Activated CD4-positive, alpha-beta T cell treated with anti-CD3 and anti-CD28 coated beads for 4 hours (primary cell): ENCODE data around the gene PDXK.
A peak's percentile ranks its signal among the peaks of the same experiment; 100 is the strongest.

Experiments used
- DNase-seq, 2 donors: peaks; one replicate each; pipeline ENCODE4 v3.0.0-alpha.2; 2020

PDXK gene

DNA sequence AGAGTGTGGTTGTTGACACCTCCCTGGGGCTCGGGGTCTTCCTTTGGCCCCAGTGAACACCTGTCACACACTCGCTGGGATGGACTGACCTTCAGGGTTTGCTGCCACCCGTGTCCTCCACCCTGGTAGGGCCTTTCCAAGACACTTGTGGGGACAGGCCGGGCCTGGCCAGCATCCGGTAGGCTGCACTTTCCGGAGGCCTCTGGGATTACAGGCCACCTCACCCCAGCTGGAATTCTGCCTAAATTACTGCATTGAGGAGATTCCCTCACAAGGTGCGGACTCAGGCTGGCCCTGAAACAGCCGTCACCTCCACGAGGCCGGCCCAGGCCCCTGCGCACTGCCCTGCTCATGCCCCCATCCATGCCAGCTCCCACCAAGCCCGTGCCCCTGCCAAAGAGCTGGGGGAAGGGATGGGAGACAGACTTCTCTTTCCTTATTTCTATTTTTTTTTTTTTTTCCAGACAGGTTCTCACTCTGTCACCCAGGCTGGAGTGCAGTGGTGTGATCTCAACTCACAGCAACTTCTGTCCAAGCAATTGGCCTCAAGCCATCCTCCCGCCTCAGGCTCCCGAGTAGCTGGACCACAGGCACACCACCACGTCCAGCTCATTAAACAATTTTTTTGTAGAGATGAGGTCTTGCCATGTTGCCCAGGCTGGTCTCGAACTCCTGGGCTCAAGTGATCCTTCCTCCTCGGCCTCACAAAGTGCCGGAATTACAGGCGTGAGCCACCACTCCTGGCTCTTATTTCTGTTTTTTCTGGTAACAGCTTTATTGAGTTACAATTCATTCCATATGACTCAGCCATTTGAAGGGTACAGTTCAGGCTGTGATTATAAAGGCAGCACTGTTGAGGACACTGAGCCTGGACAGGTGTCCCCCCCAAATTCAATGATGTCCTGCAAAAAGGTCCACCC lies 45.9 kb downstream of the PDXK start:
- no peak for DNase-seq

DNA sequence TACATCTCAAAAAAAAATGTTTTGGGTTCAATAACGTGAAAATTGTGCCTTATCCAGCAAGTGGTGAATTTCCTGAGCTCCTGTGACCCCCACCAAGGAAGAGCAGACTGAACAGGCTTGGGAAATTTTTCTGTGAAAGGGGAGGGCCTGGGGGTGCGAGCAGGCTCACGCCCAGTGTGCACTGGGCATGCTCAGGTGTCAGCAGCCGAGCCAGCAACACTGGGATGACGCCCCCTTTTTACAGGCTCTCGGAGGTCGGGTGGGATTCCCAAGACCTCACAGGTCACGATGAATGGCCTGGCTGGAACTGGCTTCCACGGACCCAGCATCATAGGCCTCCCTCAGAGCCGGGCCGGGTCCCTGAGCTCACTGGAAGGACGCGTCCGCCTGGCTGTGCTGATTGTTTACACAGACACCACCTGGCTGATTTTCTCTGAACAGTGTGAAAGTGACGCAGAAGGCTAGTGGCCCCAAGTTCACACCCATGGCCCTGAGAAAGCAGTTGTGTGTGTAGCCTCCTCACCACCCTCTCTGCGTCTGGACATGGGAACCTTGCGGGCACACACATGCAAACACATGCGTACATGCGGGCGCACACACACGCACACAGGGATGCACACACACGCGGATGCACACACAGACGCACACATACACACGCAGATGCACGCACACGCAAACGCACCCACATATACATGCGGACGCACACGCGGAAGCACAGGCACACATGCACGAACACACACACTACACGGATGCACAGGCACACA lies 48.0 kb downstream of the PDXK start:
- no peak for DNase-seq

DNA sequence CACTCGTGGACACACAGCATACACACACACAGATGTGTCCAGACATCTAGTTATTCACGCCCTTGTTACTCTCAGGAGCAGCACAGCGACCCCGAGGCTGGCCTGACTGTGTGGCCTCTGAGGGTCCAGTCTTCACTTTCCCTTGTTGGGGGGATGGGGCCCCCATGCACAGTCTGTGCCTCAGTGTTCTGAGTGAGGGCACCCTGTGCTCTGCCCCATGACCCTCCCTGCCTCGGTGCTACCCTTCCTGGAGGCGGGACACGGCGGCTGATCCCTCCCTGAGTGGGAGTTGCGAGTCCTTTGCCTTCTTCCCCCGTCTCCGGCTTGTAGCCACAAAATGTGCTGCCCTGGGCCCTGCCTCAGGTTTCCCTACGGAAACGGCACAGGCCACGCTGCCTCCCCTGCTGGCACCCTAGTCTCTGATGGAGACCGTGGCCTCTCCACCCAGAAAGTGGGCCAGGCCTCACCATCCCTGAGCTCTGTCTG lies 48.6 kb downstream of the PDXK start:
- DNase-seq = no peak

DNA sequence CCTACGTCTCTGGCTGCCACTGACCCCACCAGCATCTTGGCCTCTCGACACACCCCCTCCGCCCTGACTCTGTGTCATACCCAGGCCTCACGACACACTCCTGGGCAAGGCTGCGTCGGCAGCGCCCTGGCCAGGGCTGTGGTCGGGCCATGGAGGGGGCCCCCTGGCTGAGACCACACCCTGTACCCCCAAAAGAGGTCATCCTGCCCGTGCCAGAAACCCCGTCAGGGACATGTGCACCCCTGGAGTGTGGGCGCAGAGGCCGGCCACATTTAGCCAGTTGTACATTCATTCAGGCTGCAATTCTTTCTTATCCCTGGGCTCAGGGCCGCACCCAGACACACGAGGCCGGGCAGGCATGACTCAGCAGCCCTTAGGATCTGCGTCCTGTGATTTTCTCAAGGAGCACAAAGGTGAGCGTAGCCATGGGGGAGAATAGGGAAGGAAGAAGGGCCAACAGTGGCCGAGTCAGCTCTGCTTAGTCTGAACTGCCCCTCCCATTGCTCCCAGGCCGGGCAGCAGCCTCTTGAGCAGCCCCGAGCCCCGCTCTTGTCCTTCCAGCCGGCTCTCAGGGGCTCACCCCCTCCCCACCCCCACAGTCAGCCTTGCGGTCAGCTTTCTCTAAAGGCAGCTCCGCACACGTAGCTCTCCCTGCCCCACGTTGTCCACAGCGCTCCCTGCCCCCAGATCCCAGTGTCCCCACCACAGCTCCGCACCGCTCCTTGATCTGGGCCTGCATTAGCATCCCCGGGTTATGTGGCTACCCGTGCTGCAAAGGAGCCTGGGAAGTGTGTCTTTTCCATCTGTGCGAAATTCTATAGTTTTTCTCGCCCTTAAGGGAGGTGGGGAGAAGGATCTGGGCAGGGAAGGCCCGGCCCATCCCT lies 49.3 kb downstream of the PDXK start:
- no peak for DNase-seq

DNA sequence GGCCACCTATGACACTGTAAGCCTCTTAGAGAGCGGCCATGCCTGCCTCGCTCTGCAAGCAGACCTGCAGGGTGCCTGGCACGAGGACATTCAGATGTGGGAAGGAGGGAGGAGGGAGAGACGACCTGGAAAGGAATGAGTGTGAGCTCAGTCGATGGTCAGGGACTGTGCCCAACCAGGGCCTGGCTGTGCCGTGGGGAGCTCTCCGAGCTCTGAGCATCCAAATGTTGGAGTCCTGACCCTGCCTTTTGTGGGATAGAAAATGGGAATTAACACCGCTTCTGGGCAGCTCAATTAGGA lies 49.9 kb downstream of the PDXK start:
- DNase-seq = no peak

DNA sequence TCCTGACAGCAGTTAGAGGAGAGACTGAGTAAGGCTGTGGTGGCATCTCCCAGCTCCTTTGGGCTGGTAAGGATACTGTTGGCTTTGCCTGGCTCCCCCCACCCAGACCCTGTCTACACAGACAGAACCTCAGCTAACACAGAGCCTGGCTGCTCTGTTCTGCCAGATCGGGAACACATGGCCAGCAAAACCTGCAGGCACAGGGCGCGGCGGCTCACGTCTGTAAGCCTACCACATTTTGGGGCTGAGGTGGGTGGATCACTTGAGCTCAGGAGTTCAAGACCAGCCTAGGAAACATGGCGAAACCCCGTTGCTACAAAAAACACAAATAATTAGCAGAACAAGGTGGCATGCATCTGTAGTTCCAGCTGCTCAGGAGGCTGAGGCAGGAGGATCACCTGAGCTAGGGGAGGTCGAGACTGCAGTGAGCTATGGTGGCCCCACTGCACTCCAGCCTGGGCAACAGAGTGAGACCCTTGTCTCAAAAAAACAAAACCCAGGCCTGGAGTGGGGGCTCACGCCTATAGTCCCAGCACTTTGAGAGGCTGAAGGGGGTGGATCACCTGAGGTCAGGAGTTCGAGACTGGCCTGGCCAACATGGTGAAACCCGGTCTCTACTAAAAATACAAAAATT lies 50.5 kb downstream of the PDXK start:
- DNase-seq = no peak

DNA sequence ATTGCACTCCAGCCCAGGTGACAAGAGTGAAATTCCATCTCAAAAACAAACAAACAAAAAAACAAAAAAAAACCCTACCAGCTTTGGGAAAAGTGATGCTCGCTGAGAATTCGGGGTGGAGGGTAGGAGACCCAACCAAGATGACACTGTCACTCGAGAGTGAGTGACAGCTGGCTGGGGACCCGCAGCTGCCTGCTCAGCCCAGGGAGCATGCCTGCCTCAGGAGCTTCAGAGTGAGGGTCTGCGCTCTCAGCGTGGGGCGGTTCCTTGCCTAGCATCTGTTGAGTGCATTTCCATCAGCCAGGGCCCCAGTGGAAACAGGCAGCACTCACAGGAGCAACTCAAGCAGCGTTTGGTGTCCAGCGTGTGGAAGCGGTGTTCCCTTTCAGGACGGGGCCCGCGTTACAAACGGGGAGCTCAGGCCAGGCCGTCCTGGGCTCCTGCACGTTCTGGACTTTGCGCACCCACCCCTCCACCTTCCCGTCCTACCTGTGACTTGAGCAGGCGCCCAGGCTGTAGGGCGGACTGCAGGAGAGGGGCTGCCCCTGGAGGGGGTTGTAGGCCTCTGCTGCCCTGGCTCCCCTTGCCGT lies 51.2 kb downstream of the PDXK start:
- no peak for DNase-seq

DNA sequence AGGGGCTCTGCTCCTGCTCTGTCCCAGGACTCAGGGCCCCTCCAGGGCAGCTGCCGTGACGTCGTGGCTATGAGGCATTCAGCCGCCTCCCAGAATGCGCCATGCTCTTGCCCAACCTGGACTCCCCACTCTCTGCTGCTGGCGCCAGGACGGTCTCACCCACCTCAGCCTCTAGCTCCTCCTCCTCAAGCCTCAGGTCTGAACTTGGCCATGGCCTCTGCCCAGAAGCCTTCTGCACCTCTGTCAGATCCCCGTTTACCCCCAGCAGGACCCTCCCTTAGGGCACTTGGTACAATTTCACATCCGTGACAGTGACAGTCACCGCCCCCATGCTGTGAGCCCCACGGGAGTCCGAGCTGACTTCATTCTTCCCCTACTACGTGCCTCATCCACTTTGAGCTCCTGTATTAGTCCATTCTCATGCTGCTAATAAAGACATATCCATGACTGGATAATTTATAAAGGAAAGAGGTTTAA lies 52.3 kb downstream of the PDXK start:
- DNase-seq = no peak

DNA sequence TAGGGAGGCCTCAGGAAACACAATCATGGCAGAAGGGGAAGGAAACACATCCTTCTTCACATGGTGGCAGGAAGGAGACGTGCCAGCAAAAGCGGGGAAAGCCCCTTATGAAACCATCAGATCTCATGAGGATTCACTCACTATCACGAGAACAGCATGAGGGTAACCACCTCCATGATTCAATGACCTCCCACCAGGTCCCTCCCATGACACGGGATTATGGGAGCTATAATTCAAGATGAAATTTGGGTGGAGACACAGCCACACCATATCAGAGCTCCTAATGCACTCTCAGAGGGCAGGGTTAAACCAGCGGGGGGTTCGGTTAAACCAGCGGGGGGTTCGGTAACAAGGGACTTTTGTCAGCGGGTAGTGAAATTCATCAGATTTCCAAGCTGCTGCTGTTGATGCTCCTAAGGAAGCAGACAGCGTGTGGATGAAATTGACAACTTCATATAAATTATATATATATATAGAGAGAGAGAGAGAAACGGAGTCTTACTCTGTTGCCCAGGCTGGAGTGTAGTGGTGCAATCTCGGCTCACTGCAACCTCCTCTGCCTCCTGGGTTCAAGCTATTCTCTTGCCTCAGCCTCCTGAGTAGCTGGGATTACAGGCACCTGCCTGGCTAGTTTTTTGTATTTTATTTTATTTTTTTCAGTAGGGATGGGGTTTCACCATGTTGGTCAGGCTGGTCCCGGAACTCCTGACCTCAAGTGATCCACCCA lies 52.9 kb downstream of the PDXK start:
- no peak for DNase-seq

DNA sequence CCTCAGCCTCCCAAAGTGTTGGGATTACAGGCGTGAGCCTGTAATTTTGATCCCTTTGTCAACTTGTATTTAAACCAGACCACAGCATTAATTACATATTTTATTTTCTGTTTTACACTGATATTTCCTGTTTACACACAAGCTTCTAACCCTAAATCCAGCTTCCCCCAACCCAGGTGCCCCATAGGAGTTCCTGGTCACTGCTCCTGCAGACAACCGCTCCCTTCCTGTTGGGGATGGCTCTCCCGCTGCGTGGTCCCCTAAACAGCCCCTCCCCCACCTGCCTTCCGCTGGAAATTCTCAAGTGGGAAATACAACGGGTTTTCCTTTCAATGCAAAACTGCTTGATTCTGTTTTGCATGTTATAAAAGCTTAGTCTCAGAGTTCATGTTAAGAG lies 53.5 kb downstream of the PDXK start:
- DNase-seq = no peak

DNA sequence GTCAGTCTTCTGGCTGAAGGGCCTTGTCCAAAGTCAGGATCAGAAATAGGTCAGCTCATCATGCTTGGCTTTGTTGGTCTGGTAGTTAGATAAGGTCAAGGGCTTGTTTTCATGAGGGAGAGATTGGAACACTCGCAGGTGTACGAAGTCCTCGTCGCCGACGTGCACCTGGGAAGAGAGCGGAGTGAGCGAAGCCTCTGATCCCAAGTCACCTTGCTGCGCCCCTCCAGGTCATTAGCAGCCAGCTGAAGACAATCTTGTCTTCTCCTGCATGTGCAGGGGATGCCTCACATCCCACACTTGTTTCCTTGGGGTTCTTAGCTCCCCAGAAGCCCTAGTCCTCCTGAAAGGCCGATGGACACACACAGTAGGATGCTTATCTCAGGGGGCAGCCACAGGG lies 55.2 kb downstream of the PDXK start:
- DNase-seq = no peak

DNA sequence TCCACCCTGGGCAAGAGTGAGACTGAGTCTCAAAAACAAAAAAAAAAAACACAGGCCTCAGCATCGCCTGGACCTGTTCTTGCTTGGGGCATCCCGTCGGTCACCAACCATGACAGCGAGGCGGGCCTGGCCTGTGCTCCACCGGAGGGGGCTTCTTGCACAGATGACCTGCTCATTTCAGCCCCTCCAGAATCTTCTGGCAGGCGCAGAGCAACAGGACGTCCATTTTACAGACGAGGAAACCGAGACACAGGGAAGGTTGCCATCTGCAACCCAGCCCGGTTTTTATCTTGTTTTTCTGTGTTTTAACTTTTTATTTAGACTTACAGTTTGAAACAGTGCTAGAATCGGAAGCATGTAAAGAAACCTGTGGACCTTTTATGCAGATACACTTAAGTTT lies 56.3 kb downstream of the PDXK start:
- no peak for DNase-seq

DNA sequence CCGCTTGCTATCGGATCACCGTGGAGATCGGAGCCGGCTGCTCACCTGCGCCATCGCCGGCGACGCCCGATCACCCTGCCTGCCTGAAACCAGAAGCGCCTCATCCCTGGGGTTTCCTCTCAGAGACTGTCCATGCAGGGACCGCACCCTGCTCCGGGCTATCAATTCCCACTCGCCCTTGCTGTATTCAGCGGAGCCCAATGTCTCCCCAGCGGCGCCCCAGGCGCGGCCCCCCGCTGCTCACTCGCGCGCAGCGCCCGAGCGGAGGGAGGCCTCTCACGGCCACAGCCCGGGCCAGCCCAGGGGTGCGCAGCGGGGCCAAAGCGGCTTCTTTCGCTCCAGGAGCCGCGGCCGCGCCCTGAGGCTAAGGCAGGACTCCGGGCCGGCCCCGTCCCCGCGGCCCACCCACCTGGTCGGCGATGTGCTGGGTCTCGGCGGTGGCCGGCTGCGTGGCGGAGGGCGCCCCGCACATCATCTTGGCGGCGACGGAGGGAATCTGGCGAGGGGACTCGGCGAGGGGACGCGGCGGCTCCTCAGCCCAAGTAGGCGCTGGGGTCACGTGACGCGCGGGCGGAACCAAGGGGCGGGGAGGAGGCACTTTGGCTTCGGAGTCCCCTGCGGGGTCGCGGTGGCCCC lies 57.0 kb downstream of the PDXK start, which contains the start of gene CSTB:
Gene CSTB (minus strand): TSS at position 514 of the 636 bp plus-strand sequence. CDS start 39 bp downstream, at position 475.
- peak; percentile 84 to 86 for DNase-seq

DNA sequence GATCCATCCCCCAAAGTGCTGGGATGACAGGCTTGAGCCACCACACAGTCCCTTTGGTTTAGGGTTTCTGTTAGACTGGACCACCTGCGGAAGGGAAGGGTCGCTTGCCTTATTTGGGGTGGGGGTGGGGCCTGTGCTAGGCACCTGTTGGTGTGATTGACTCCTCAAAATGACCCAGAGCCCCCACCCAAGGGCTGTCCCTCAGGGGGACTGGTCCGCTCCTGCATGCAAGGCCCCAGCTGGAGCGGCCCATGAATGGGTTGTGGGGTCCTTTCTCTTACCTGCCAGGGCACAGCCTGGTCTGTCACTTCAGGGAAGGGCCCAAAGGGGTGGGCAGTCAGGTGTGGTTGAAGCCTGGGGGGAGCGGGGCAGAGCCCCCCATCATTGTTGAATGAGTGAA lies 59.0 kb downstream of the PDXK start:
- no peak for DNase-seq

DNA sequence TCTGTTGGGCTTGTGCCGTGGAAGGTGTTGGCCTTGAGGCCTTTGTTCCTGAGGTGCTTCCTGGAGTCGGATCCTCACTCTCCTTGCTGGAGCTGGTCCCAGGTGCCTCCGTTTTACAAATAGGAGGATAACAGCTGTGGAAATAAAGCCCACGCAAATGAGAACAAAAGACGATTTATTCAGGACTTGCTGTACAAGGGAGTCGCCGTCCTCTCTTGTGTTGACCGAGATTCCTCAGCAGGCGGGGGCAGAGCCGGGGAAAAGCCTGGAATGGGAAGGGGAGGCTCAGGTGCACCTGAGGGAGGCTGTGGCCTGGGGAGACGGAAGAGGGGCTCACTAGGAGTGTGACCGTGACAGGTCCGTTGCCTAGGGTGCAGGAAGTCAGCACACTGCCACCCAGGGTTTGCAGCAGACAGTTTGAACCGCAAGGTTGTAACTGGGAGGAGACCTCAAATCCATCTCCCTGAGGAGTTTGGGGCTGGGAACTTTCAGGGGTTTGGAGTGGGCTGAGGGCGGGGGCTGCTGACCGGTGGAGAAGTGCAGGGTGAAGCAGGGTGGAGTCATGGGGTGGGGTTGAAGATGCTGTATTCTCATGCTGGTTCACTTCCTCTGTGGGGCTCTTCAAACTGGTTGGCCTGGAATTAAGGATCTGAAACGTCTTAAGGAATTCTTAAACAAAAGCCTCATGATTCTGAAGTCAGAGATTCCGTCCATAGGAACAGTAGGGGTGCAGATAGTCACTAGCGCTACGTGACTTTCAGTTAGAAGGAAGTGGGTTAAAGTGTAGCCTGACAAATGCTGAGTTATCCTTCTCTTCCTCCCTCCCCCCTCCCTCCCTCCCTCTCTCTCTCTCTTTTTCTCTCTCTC lies 59.8 kb downstream of the PDXK start:
- no peak for DNase-seq

DNA sequence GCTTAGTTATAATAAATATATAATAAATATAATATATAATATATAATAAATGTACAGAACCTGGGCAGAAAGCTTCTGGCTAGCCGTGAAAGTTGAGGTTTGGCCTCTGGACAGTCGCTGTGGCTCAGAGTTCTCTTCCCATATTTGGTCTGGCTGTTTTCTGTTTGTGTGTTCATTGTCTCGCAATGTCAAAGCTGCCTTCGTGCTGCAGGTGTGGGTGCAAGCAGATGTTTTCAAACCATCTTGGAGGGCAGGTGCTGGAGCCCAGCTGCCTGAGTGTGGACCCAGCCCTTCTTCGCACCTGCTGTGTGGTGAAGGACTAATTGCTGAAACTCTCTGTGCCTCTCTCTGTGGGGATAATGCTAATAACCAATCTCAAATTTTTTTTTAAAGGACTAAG lies 60.7 kb downstream of the PDXK start:
- no peak for DNase-seq

DNA sequence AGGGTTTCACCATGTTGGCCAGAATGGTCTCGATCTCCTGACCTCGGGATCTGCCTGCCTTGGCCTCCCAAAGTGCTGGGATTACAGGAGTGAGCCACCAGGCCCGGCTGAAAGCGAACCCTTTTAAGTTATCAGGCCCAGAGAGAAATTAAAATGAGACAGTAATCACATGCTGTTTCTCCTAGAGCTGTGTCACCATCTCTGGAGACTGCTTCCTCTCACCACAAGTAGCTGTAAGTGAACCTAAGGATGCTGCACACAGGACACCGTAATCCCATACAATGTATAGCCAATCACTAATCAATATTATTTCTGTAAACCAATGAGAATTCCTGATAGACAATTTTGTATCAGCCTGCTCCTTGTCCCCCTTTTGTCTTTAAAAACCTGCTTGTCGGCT lies 62.9 kb downstream of the PDXK start:
- no peak for DNase-seq

DNA sequence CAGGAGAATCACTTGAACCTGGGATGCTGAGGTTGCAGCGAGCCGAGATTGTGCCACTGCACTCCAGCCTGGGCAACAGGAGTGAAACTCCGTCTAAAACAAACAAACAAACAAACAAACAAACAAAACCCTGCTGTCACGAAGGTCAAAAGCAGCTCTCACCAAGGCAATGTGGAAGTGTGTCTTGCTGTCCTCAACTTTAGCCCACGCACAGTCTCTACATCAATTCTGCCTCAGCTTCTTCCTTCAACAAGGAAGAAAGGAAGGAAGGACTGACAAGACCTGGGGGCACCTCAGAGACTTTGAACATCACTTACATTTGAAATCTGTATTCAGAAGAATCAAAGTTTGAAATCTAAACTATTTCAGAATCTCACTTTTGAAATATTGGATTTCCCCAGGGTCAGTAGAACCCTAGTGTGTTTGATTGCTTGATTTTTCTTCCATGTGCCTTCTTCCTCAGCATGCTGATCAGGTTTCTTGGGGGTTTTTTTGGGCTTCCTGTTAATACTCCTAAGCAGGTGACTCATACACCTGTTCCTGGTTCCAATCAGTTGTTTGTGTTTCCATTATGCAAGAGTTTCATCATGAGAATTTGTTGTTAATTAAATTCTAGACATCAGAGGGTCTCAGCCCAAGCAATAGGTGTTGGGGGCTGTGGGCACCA lies 63.6 kb downstream of the PDXK start:
- no peak for DNase-seq

DNA sequence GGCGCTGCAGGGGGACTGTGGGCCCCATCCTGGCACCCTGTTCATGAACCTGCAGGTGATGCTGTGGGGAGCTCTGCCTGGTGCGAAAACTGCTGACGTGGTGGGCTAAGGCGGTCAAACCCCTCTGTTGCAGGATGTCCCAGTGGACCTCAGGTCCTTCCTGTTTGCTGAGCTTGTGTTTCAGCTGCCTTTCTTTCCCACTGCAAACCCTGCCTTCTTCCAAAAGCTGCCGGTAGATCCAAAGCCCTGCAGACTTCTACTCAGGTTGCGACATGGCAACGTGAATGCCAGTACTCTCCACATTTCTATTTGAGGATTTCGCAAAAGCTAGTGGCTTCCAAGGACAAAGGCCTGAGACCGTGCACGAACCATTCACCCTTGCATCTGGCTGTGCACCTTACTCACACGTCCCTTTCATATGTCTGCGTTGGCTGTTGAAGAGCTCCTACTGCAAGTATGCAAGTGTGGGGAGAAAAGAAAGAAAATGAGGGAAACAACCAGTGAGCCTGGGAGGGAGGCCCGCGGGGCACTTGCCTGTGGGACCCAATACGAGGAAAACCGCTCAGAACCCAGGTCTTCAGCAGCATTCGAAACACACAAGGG lies 64.3 kb downstream of the PDXK start:
- DNase-seq = no peak
